Skeletal muscle tissue (tissue), 4 donors: ENCODE data around the gene GMPR. TPM values are rescaled to one million over a fixed set of nuclear protein-coding genes. Genes with fewer than 3 reads are reported as not detected.
"Not testable (repeated sequence)": the region's sequence is repeated elsewhere in the genome, so short reads cannot be mapped to it uniquely, and the experiment has no call there.

ENCODE experiments used
- H3K27ac ChIP-seq: one replicate; pipeline ENCODE4 v1.7.0; 2013; ENCODE audit warnings: mild to moderate bottlenecking, low read depth, low read length, inconsistent platforms
- H3K27me3 ChIP-seq, 3 donors: one replicate each; pipeline ENCODE4 v1.7.0; 2013; ENCODE audit warnings: low read length in 3 of 3; ENCODE audit not compliant: control insufficient read depth in 3 of 3, insufficient read depth in 3 of 3
- H3K36me3 ChIP-seq, 3 donors: one replicate each; pipeline ENCODE4 v1.7.0; 2013; ENCODE audit warnings: low read length in 3 of 3; ENCODE audit not compliant: control insufficient read depth in 3 of 3, insufficient read depth in 3 of 3
- H3K4me1 ChIP-seq, 3 donors: one replicate each; pipeline ENCODE4 v1.7.0; 2013; ENCODE audit warnings: low read length in 3 of 3, mild to moderate bottlenecking in 3 of 3; ENCODE audit not compliant: control insufficient read depth in 3 of 3, insufficient read depth in 3 of 3
- H3K4me3 ChIP-seq, 3 donors: one replicate each; pipeline ENCODE4 v1.7.0; 2013; ENCODE audit warnings: low read length in 3 of 3
- H3K9ac ChIP-seq, 3 donors: one replicate each; pipeline ENCODE4 v1.7.0; 2013; ENCODE audit warnings: low read length in 3 of 3, mild to moderate bottlenecking in 3 of 3, moderate library complexity in 2 of 3, low read depth in 1 of 3
- H3K9me3 ChIP-seq, 3 donors: one replicate each; pipeline ENCODE4 v1.7.0; 2013; ENCODE audit warnings: low read length in 3 of 3; ENCODE audit not compliant: control insufficient read depth in 3 of 3
- total RNA-seq: library from RNA; depleted of rRNA; stranded (reverse); fragments of >200 nt; gene quantifications from one replicate; pipeline ENCODE4 v1.2.3, GENCODE V29; 2014
- donor health status: Osteomylitis.

Gene GMPR
- total RNA-seq, 1 donor from 2014 or later, result 26.1 TPM

DNA sequence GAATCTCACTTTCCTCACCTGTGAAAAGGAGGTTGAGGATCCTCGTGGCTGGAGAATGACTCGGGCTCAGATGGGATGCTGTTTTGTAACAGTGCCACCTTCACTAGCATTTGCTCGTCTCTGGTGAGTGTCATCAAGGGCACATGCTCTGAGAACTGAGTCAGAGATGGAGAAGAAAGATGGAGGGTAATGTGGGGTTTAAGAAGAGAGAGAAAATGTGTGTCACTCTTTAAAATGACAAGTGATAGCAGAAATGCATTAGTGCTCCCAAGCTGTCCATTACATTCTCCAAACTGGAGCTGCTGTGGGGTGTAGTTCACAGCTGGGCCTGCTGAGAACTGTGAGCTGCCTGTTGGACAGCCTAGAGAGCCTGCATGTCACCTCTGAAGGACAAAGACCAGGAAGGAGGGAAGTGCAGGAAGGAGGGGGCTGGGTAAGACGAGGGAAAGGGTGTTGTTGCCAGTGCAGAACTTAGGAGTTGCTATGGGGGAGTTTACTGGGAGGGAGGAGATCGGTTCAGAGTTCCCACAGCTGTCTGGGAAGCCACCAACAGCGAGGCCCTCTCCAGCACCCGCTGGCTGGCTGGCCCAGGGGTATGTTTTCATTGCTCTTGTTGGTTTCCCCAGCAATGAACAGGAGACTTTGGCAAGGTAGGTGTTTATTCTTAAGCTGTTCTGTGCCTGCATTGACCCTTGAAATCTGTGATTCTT lies 19.8 kb downstream of the GMPR start:
- H3K27me3 ChIP-seq, result no peaks in the 10 kb centered on the region
- peaks cover 14 to 30% (median 17%) of the 10 kb centered on the region in 3 donors for H3K4me1 ChIP-seq
- peaks cover 4 to 19% (median 9%) of the 10 kb centered on the region in 3 donors for H3K36me3 ChIP-seq
- no peak overlapping the region for H3K4me3 ChIP-seq
- peak overlapping the region; percentile 46 for H3K27ac ChIP-seq
- peak overlapping the region in 1 of 3 donors; percentile 53 for H3K9ac ChIP-seq
- H3K9me3 ChIP-seq, result no peaks in the 10 kb centered on the region

DNA sequence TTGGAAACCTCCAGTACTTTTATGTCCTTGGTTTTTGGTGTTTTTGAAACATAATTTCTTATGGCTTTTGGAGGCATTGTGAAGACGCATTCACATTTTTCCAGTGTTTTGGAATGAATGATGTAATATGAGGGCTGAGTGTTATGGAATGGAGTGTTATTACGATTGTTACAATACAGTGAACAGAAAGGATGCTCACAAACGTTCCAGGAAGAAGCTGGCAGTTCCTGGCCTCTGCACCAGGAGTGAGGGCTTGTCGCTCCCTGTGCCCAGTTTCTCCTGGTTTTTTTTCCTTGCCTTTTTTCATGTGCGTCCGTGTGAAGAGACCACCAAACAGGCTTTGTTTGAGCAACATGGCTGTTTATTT lies 20.3 kb downstream of the GMPR start:
- Histone ChIP-seq H3K36me3 (peaks cover 4 to 19% (median 9%) of the 10 kb centered on the region in 3 donors), H3K27me3 (no peaks in the 10 kb centered on the region), H3K4me1 (peaks cover 14 to 24% (median 17%) of the 10 kb centered on the region in 3 donors), H3K27ac (peak overlapping the region; percentile 46), H3K9ac (peak overlapping the region in 1 of 3 donors; percentile 53), H3K4me3 (no peak overlapping the region), H3K9me3 (no peaks in the 10 kb centered on the region)

DNA sequence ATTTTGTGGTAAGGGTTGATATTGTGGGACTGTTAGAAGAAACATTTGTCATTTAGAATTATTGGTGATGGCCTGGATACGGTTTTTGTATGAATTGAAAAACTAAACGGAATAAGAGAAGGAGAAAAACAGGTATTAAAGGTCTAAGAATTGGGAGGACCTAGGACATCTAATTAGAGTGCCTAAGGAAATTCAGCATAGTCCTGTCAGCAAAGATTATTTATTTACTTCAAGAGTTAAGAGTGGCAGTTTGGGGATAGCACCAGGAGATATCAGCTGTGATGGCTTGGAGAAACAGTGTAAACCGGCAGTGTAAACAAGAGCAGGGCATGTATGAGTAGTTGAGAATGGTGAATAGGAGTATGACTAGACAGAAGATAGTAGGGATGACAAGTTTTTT lies 21.2 kb downstream of the GMPR start:
- not testable (repeated sequence) for H3K4me3 ChIP-seq, H3K9ac ChIP-seq, H3K27ac ChIP-seq, H3K9me3 ChIP-seq, H3K27me3 ChIP-seq
- peaks cover 4 to 14% (median 9%) of the 10 kb centered on the region in 3 donors for H3K36me3 ChIP-seq
- peaks cover 14 to 20% (median 17%) of the 10 kb centered on the region in 3 donors for H3K4me1 ChIP-seq

DNA sequence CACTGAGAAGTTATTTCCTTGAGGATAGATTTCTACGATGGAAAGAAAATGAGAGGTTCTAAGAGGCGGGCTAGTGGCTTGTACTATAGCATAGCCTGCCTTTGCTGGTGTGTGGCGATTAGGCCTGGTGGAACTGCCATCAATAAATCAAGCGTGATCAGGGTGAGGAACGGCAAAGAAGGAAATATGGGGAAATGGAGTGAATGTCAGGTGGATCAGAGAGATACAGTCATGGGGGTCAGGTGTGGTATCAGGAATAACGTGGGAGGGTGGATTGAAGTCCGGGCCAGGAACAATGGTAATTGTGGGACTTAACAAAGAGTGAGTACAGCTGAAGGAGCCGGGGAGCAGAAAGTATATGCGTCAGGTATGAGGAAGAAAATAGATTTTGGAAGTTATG lies 22.2 kb downstream of the GMPR start:
- H3K27ac ChIP-seq, H3K9ac ChIP-seq, H3K4me3 ChIP-seq, H3K27me3 ChIP-seq, H3K9me3 ChIP-seq: not testable (repeated sequence)
- Histone ChIP-seq H3K4me1 (peaks cover 14 to 20% (median 17%) of the 10 kb centered on the region in 3 donors), H3K36me3 (peaks cover 4 to 10% (median 7%) of the 10 kb centered on the region in 3 donors)

DNA sequence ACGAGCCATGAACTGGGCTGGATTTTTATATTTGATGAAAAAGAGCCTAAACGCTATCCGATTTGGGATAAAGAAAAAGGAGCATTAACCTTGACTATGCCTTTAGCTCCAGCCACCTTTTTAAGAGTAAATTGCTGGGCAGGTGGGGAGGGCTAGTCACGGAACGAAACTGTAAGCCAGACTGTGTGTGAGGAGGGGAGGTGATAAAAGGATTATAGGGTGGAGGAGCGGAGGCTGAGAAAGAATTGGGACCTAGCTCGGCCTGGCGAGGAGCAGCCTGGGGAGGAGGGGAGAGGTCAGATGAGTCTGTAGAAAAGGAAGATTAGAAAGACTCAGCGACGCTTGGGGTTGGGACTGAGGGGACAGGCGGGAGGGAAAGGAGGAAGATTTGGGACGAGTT lies 24.4 kb downstream of the GMPR start:
- H3K9me3 ChIP-seq, H3K36me3 ChIP-seq, H3K27me3 ChIP-seq, H3K9ac ChIP-seq, H3K4me3 ChIP-seq, H3K27ac ChIP-seq: not testable (repeated sequence)
- H3K4me1 ChIP-seq, result peaks cover 8 to 17% (median 10%) of the 10 kb centered on the region in 3 donors

DNA sequence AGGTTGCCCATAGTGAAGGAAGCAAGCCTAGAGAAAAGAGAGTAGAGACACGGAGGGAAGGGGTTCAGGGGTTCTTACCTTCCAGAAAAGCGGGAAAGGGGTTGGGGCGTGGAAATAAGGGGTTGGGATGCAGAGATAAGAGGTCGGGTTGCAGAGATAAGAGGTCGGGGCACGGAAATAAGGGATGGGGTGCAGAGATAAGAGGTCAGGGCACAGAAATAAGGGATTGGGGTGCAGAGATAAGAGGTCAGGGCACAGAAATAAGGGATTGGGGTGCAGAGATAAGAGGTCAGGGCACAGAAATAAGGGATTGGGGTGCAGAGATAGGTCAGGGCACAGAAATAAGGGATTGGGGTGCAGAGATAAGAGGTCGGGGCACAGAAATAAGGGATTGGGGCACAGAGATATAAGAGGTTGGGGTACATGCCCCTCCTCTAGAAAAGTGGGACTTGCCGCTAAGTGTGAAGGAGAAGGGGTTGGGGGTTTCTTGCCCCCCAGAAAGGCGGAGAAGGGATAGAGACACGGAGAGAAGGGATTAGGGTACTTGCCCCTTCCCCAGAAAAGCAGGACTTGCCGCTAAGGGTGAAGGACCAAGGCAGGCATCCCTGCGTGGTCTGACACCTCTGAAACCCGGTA lies 25.2 kb downstream of the GMPR start:
- H3K4me1 ChIP-seq, H3K27me3 ChIP-seq, H3K27ac ChIP-seq, H3K4me3 ChIP-seq, H3K9me3 ChIP-seq, H3K36me3 ChIP-seq, H3K9ac ChIP-seq: not testable (repeated sequence)

DNA sequence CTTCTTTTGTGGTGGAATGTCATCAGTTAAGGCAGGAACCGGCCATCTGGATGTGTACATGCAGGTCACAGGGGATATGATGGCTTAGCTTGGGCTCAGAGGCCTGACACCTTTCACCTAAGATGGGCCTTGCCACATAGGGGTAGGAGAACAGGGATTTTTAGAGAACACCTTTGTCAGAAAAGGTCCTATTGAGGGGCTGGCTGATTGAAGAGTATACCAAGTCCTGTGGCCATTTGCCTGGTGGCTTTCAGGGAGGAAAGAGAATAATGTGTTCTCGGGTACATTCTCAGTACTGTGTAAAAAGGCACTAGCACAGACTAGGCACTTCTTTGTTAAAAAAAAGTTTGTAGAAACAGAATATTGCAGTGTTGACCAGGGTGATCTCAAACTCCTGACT lies 26.4 kb downstream of the GMPR start:
- Histone ChIP-seq H3K36me3 (peaks cover 0 to 4% (median 3%) of the 10 kb centered on the region in 3 donors), H3K9me3 (no peaks in the 10 kb centered on the region), H3K27ac (no peak overlapping the region), H3K9ac (no peak overlapping the region), H3K27me3 (no peaks in the 10 kb centered on the region), H3K4me3 (no peak overlapping the region), H3K4me1 (peaks cover 0 to 5% (median 0%) of the 10 kb centered on the region in 3 donors)

DNA sequence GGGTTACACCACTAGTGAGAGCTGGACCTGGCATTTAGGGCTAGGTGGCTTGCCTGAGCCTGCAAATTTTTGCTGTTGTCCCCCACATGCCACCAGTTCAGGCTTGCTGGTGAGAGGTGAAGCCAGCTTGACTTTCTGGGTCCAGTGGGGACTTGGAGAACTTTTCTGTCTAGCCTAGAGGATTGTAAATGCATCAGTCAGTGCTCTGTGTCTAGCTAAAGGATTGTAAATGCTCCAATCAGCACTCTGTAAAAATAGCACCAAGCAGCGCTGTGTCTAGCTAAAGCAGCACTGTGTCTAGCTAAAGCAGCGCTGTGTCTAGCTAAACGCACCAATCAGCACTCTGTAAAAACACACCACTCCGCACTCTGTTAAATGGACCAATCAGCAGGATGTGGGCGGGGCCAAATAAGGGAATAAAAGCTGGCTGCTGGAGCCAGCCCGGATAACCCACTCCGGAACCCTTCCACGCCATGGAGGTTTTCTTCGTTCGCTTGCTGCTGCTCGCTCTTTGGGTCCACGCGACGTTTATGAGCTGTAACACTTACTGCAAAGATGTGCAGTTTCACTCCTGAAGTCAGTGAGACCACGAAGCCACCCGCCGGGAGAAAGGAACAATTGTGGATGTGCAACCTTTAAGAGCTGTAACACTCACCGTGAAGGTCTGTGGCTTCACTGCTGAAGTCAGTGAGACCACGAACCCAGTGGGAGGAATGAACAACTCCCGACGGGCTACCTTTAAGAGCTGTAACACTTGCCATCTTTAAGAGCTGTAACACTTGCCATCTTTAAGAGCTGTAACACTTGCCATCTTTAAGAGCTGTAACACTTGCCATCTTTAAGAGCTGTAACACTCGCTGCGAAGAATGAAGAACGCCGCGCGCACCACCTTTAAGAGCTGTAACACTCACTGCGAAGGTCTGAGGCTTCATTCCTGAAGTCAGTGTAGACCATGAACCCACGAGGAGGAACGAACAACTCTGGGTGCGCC lies 27.3 kb downstream of the GMPR start:
- no peak overlapping the region for H3K9ac ChIP-seq
- H3K4me1 ChIP-seq, result peaks cover 0 to 7% (median 0%) of the 10 kb centered on the region in 3 donors
- H3K27me3 ChIP-seq, result no peaks in the 10 kb centered on the region
- no peaks in the 10 kb centered on the region for H3K9me3 ChIP-seq
- H3K27ac ChIP-seq, result no peak overlapping the region
- peaks cover 0 to 7% (median 3%) of the 10 kb centered on the region in 3 donors for H3K36me3 ChIP-seq
- no peak overlapping the region for H3K4me3 ChIP-seq

DNA sequence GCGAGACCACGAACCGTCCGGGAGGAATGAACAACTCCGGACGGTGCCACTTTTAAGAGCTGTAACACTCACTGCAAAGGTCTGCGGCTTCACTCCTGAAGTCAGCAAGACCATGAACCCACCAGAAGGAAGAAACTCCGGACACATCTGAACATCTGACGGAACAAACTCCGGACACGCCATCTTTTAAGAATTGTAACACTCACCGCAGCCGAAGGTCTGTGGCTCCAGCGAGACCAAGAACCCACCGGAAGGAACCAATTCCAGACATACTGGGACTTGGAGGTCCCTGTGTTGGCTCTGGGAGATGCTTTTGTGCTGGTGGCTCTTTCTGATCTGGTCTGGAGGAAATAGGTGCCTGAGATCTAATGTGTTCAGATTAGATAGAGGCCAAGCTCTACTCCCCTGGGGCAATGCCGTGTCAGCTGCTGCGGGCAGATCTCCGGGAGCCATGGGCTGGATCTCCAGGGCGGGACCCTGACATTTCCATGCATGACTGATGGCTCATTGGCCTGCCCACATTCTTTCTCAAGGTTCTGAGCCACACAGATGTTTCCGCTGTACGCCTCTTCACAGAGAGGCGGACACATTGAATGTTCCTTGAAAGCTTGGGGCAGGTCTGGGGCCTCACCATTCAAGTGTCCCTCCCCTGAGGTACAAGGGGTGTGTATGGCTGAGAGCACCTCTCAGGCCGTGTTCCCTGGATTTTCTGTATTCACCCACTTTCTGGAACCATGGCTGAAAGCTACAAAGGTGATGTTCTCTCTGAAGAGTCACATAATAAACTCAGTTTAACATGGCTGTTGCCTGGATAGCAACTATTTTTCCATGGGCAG lies 29.3 kb downstream of the GMPR start:
- Histone ChIP-seq H3K4me1 (peaks cover 0 to 3% (median 0%) of the 10 kb centered on the region in 3 donors), H3K4me3 (no peak overlapping the region), H3K27ac (no peak overlapping the region), H3K27me3 (no peaks in the 10 kb centered on the region), H3K36me3 (peaks cover 0 to 7% (median 3%) of the 10 kb centered on the region in 3 donors), H3K9ac (no peak overlapping the region), H3K9me3 (no peaks in the 10 kb centered on the region)
